ENCODE results near the gene PCDHGA1.
"Not testable (repeated sequence)": the region's sequence is repeated elsewhere in the genome, so short reads cannot be mapped to it uniquely, and the experiment has no call there.

The PCDHGA1 gene

GRCh38 chr5:141413540-141414069 is 83.3 kb downstream of the PCDHGA1 start:
- DNase-seq = no peak

GRCh38 chr5:141414548-141415274 is 84.4 kb downstream of the PCDHGA1 start:
- DNase-seq = not testable (repeated sequence)

GRCh38 chr5:141415275-141415618 is 84.9 kb downstream of the PCDHGA1 start:
- DNase-seq = not testable (repeated sequence)

- DNase-seq = peak; percentile 46
Observed at GRCh38 chr5:141417494-141418172, 87.3 kb downstream of the PCDHGA1 start, which contains the start of gene PCDHGB7. TSS of gene PCDHGB7 (plus strand) at chr5:141417677. CDS start at chr5:141417860, 183 bp downstream.

- no peak for DNase-seq
Observed at GRCh38 chr5:141419074-141419880, 89.0 kb downstream of the PCDHGA1 start.

GRCh38 chr5:141420855-141421488 is 90.7 kb downstream of the PCDHGA1 start, which contains the start of gene PCDHGA11:
TSS of gene PCDHGA11 (plus strand) at chr5:141421051. CDS start at chr5:141421228, 177 bp downstream.
- peak; percentile 37 for DNase-seq

- DNase-seq = no peak
Observed at GRCh38 chr5:141421489-141421855, 91.2 kb downstream of the PCDHGA1 start.

- DNase-seq = no peak
Observed at GRCh38 chr5:141422742-141423291, 92.5 kb downstream of the PCDHGA1 start.

GRCh38 chr5:141427783-141428426 is 97.6 kb downstream of the PCDHGA1 start:
- no peak for DNase-seq

GRCh38 chr5:141430332-141431113 is 100.2 kb downstream of the PCDHGA1 start, which contains the start of gene PCDHGA12:
TSS of gene PCDHGA12 (plus strand) at chr5:141430507. CDS start at chr5:141430760, 253 bp downstream.
- no peak for DNase-seq

GRCh38 chr5:141431286-141431685 is 101.0 kb downstream of the PCDHGA1 start:
- no peak for DNase-seq

- DNase-seq = not testable (repeated sequence)
Observed at GRCh38 chr5:141432308-141432707, 102.0 kb downstream of the PCDHGA1 start.

- DNase-seq = not testable (repeated sequence)
Observed at GRCh38 chr5:141432726-141433125, 102.4 kb downstream of the PCDHGA1 start.

GRCh38 chr5:141434006-141434405 is 103.7 kb downstream of the PCDHGA1 start:
- no peak for DNase-seq

- DNase-seq = no peak
Observed at GRCh38 chr5:141437221-141437620, 106.9 kb downstream of the PCDHGA1 start.

GRCh38 chr5:141439411-141440141 is 109.3 kb downstream of the PCDHGA1 start:
- DNase-seq = no peak

GRCh38 chr5:141440341-141440740 is 110.0 kb downstream of the PCDHGA1 start:
- DNase-seq = no peak

- DNase-seq = no peak
Observed at GRCh38 chr5:141441571-141442170, 111.4 kb downstream of the PCDHGA1 start.

- DNase-seq = no peak
Observed at GRCh38 chr5:141465351-141465750, 135.0 kb downstream of the PCDHGA1 start.

Measured in activated naive CD4-positive, alpha-beta T cell treated with Interleukin-2 at 50 U/mL for 16 hours (primary cell).